ENCODE measurements around the gene FRMD8.
A peak's percentile ranks its signal among the peaks of the same experiment; 100 is the strongest.

DNA sequence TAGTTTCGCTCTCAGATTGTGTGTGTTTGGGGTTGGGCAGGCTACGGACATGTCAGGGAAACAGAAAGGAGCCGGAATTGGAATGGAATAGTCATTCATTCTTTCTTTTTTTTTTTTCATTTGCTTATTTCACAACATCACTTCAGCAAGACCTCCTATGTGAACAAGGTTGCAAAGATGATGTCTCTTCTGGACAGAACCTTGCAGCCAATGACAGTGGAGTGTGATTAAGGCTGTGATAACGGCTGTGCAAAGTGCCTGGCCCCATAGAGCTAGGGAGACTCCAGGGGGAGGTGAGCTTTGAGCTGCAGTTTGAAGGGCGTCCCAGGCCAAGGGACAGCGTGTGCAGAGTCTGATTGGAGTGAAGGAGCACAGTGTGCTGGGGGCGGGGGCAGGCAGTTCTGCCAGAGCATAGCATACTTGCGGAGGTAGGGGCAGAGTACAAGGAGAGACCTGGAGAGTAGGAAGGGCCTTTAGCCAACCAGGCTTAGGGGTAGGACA, 28.5 kb upstream of the FRMD8 start:
- TF ChIP-seq RXRA (IDR thresholded peaks at IDR 0.05) (peak; percentile 68 to 71), SP1 (IDR thresholded peaks at IDR 0.05) (peak; percentile 66), TAF1 (conservative IDR thresholded peaks at IDR 0.05) (no peak), JUND (IDR thresholded peaks at IDR 0.05) (peak in 1 of 2 donors; percentile 12), YY1 (IDR thresholded peaks at IDR 0.05) (peak; percentile 24)
- TF ChIP-seq, protein P1, sequence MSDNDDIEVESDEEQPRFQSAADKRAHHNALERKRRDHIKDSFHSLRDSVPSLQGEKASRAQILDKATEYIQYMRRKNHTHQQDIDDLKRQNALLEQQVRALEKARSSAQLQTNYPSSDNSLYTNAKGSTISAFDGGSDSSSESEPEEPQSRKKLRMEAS (IDR thresholded peaks at IDR 0.05), result no peak
- TF ChIP-seq, protein P2, sequence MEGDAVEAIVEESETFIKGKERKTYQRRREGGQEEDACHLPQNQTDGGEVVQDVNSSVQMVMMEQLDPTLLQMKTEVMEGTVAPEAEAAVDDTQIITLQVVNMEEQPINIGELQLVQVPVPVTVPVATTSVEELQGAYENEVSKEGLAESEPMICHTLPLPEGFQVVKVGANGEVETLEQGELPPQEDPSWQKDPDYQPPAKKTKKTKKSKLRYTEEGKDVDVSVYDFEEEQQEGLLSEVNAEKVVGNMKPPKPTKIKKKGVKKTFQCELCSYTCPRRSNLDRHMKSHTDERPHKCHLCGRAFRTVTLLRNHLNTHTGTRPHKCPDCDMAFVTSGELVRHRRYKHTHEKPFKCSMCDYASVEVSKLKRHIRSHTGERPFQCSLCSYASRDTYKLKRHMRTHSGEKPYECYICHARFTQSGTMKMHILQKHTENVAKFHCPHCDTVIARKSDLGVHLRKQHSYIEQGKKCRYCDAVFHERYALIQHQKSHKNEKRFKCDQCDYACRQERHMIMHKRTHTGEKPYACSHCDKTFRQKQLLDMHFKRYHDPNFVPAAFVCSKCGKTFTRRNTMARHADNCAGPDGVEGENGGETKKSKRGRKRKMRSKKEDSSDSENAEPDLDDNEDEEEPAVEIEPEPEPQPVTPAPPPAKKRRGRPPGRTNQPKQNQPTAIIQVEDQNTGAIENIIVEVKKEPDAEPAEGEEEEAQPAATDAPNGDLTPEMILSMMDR (IDR thresholded peaks at IDR 0.05; ENCODE audit: low read depth, low read length, missing input control), result no peak
- TF ChIP-seq, protein P3, sequence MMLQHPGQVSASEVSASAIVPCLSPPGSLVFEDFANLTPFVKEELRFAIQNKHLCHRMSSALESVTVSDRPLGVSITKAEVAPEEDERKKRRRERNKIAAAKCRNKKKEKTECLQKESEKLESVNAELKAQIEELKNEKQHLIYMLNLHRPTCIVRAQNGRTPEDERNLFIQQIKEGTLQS (IDR thresholded peaks at IDR 0.05), result no peak
